Endothelial cell of umbilical vein (primary cell): ENCODE data around the gene PRPF19.

ENCODE experiments used
- CTCF ChIP-seq, 2 donors: IDR thresholded peaks; 1 replicate in 1 of 2; 2 replicates in 1 of 2; pipeline ENCODE4 v1.5.1; 2011; ENCODE audit warnings: low read length in 2 of 2, mild to moderate bottlenecking in 2 of 2, moderate library complexity in 2 of 2, control low read depth in 1 of 2, inconsistent platforms in 1 of 2, low read depth in 1 of 2; ENCODE audit not compliant: insufficient read depth in 1 of 2; ENCODE audit errors: extremely low read depth in 1 of 2
- EZH2 ChIP-seq: IDR thresholded peaks from 2 replicates; pipeline ENCODE4 v1.6.1; 2012; ENCODE audit warnings: borderline replicate concordance, low read depth, mild to moderate bottlenecking, moderate library complexity, low read length, inconsistent platforms; ENCODE audit not compliant: severe bottlenecking
- FOS ChIP-seq: IDR thresholded peaks from 2 replicates; pipeline ENCODE4 v1.6.1; 2011; ENCODE audit warnings: mild to moderate bottlenecking, low read length, moderate library complexity, borderline replicate concordance; ENCODE audit not compliant: insufficient read depth
- GATA2 ChIP-seq: IDR thresholded peaks from 2 replicates; pipeline ENCODE4 v1.7.0; 2011; ENCODE audit warnings: low read depth, mild to moderate bottlenecking, moderate library complexity, mixed read lengths, low read length; ENCODE audit not compliant: insufficient read length, insufficient read depth
- JUN ChIP-seq: IDR thresholded peaks from 2 replicates; pipeline ENCODE4 v1.6.1; 2011; ENCODE audit warnings: borderline replicate concordance, low read depth; ENCODE audit not compliant: insufficient read length, insufficient read depth
- MAX ChIP-seq: IDR thresholded peaks from 2 replicates; pipeline ENCODE4 v1.6.1; 2011; ENCODE audit not compliant: insufficient read depth, insufficient read length
- MYC ChIP-seq: IDR thresholded peaks from one replicate; pipeline ENCODE4 v1.6.1; 2011; ENCODE audit warnings: mild to moderate bottlenecking, low read depth, low read length
- POLR2A ChIP-seq: IDR thresholded peaks from 2 replicates; pipeline ENCODE4 v1.6.1; 2012; ENCODE audit warnings: low read depth, mild to moderate bottlenecking, control low read depth, low read length
- POLR2AphosphoS5 ChIP-seq: IDR thresholded peaks from 2 replicates; pipeline ENCODE4 v1.6.1; 2012; ENCODE audit warnings: low read depth, mild to moderate bottlenecking, control low read depth, low read length, moderate library complexity; ENCODE audit not compliant: insufficient read depth

GRCh38 chr11:60953781-60954180 lies 47.4 kb upstream of the PRPF19 start:
- TF ChIP-seq POLR2A (no peak), CTCF (IDR thresholded peaks at IDR 0.05; ENCODE audit: extremely low read depth in 1 of 2, insufficient read depth in 1 of 2, low read depth in 1 of 2, low read length in 2 of 2) (no peak), POLR2AphosphoS5 (no peak), JUN (no peak), MAX (no peak), GATA2 (no peak), EZH2 (no peak), MYC (no peak), FOS (no peak)
